HG03097 (cell line): ENCODE measurements around the gene NUP188.

Experiments
- ATAC-seq: cut with Tn5 transposase; IDR thresholded peaks from one replicate; pipeline ENCODE4 v1.9.1; 2021; ENCODE audit not compliant: unreplicated experiment, low FRiP score

NUP188 gene

GRCh38 chr9:129026442-129027223, 79.1 kb downstream of the NUP188 start:
- no peak for ATAC-seq

GRCh38 chr9:129027224-129027684, 79.8 kb downstream of the NUP188 start:
- ATAC-seq = no peak

- ATAC-seq = peak; percentile 29
Observed at GRCh38 chr9:129027685-129028191, 80.2 kb downstream of the NUP188 start.

GRCh38 chr9:129028192-129028966, 80.9 kb downstream of the NUP188 start, which contains the start of gene SH3GLB2:
SH3GLB2 (minus strand) TSS chr9:129028331; CDS start chr9:129028154, 177 bp downstream.
- ATAC-seq = peak; percentile 75

GRCh38 chr9:129030191-129030590, 82.7 kb downstream of the NUP188 start:
- no peak for ATAC-seq

- no peak for ATAC-seq
Observed at GRCh38 chr9:129031514-129031913, 84.0 kb downstream of the NUP188 start.

GRCh38 chr9:129032541-129033159, 85.2 kb downstream of the NUP188 start:
- ATAC-seq = no peak

- ATAC-seq = no peak
Observed at GRCh38 chr9:129033216-129033615, 85.7 kb downstream of the NUP188 start.

- ATAC-seq = peak; percentile 10
Observed at GRCh38 chr9:129035838-129036237, 88.3 kb downstream of the NUP188 start.

- ATAC-seq = peak; percentile 95
Observed at GRCh38 chr9:129036241-129036922, 88.9 kb downstream of the NUP188 start, which contains the start of gene MIGA2. MIGA2 (plus strand) TSS chr9:129036626; CDS start chr9:129040595, 3,969 bp downstream.

- no peak for ATAC-seq
Observed at GRCh38 chr9:129036923-129037766, 89.6 kb downstream of the NUP188 start.

GRCh38 chr9:129037767-129038098, 90.2 kb downstream of the NUP188 start:
- ATAC-seq = no peak

- ATAC-seq = no peak
Observed at GRCh38 chr9:129038109-129038852, 90.8 kb downstream of the NUP188 start.

GRCh38 chr9:129040113-129040643, 92.7 kb downstream of the NUP188 start:
- no peak for ATAC-seq

GRCh38 chr9:129042016-129042415, 94.5 kb downstream of the NUP188 start:
- no peak for ATAC-seq

GRCh38 chr9:129052592-129052991, 105.1 kb downstream of the NUP188 start:
- ATAC-seq = no peak

- ATAC-seq = no peak
Observed at GRCh38 chr9:129053020-129053419, 105.5 kb downstream of the NUP188 start.

- ATAC-seq = no peak
Observed at GRCh38 chr9:129054163-129054851, 106.8 kb downstream of the NUP188 start.
